NB4 (cell line): Measurements from ENCODE around the gene C1orf122.
A peak's percentile ranks its signal among the peaks of the same experiment; 100 is the strongest.

ENCODE experiments used
- DNase-seq: peaks from one replicate; pipeline ENCODE4 v3.0.0; 2010; ENCODE audit warnings: low read depth
- H3K4me3 ChIP-seq: one replicate; pipeline ENCODE4 v1.5.1; 2011; ENCODE audit warnings: mild to moderate bottlenecking, low read depth, low read length, moderate library complexity
- CTCF ChIP-seq: IDR thresholded peaks from one replicate; pipeline ENCODE4 v1.5.1; 2012; ENCODE audit warnings: low read depth, low read length
- MAX ChIP-seq: IDR thresholded peaks from 2 replicates; pipeline ENCODE4 v1.6.1; 2011; ENCODE audit warnings: low read depth, low read length
- MYC ChIP-seq: IDR thresholded peaks from 2 replicates; pipeline ENCODE4 v1.6.1; 2011; ENCODE audit warnings: low read depth, low read length
- POLR2A ChIP-seq: IDR thresholded peaks from 2 replicates; pipeline ENCODE4 v1.6.1; 2011; ENCODE audit warnings: mild to moderate bottlenecking; ENCODE audit not compliant: insufficient read length; ENCODE audit errors: extremely low read depth

The C1orf122 gene

DNA sequence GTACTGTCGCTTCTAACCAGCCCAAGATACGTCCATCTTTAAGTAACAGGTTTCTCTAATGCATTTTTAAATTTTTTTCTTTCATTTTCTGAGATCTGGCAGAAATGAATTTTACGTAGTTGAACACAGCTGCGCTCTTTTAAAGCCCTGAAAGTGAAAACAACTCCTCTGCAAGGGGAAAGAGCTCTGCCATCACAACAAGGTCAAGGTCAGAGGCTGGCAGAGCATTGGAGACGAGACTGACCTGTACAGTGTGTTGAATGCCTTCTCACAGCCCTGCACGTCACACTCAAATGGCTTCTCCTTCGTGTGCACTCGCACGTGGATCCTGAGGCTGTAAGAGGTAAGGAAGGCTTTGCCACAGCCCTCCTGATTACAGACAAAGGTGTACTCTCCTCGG is 32.1 kb downstream of the C1orf122 start:
- H3K4me3 ChIP-seq: no peak overlapping the region
- no peak for DNase-seq
- TF ChIP-seq POLR2A (no peak), MYC (no peak), CTCF (no peak), MAX (no peak)

DNA sequence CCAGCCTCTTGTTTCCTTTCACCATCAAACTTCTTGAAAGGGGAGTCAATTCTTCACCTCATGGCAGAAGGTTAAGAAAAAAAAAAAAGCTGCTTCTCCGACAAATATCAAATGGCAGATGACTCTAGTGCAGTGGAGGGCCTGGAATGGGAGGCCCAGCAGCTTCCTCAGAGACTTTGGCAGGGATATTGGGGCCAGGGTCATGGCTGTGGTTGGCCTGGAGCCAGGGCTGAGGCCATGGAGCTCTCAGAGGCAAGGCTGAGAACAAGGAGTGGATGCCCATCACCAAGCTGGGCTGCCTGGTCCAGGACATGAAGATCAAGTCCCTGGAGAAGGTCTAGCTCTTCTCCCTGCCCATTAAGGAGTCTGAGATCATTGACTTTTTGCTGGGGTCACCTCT is 33.1 kb downstream of the C1orf122 start:
- TF ChIP-seq CTCF (no peak), MYC (no peak), MAX (no peak), POLR2A (no peak)
- DNase-seq: no peak

DNA sequence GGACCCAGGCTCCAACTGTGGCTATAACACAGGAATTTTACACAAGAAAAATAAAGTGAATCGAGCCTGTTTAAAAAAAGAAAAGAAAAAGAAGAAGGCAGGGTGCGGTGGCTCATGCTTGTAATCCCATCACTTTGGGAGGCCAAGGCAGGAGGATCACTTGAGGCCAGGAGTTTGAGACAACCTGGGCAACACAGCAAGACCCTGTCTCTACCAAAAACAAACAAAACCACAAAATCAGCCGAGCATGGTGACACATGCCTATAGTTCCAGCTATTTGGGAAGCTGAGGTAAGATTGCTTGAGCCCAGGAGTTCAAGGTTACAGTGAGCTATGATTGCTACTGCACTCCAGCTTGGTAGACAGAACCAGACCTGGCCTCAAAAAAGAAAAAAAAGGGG is 34.1 kb downstream of the C1orf122 start:
- no peak for DNase-seq
- TF ChIP-seq CTCF: no peak
- no peak for TF ChIP-seq POLR2A
- no peak for TF ChIP-seq MAX
- no peak for TF ChIP-seq MYC
- H3K4me3 ChIP-seq: no peak overlapping the region

More for the DNA sequence above, 33.1 kb downstream of the C1orf122 start:
- no peak overlapping the region for H3K4me3 ChIP-seq

DNA sequence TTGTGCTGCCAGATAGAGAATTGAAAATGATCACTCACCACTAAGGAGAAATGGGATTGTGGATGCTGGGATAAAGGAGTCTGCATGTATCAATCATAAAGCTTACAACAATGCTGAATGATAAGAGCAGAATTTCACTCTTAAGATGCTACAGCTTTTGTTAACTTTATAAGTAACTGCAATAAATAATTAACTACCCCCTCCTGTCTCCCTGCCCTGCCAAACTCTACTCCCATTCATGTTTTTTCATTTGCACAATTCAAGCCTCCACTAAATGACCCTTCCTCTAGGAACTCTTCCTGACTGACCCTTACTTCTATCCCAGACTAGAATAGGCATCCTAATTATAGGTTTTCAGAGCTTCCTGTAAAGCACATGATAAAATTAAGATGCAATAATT is 36.9 kb downstream of the C1orf122 start:
- no peak for DNase-seq
- TF ChIP-seq POLR2A (no peak), MYC (no peak), CTCF (no peak), MAX (no peak)
- no peak overlapping the region for H3K4me3 ChIP-seq

GRCh38 chr1:37845049-37845646 is 37.6 kb downstream of the C1orf122 start:
- TF ChIP-seq CTCF: no peak
- TF ChIP-seq MAX: no peak
- TF ChIP-seq POLR2A: no peak
- TF ChIP-seq MYC: no peak
- peak overlapping the region; percentile 21 for H3K4me3 ChIP-seq
- DNase-seq: peak; percentile 20
